ENCODE results near the gene RBP3.

RBP3 gene

DNA sequence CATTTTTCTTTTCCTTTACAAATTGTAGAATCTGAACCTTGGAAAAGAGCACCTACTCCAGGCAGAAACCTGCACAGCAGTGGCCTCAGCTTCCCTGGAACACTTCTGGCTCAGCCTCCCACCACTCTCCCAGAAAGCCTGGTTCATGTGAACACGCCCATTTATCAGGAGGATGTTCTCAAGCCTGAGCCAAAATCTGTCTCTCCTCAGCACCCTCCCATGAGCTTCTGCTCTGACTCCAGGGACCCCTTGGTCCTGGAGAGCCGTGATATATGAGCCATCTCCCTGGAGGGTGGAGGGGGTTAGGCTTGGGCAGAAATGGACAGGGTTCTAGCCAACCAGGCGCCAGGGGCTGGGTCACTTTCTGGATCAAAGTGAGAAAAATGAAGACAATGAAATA lies 15.8 kb upstream of the RBP3 start:
- ChIA-PET POLR2A (no interaction called here), CTCF (interaction anchor here (0.6 to 1.8 kb wide), 2 partner anchors 8 to 44 kb away, joined by 3 to 10 read pairs; no protein-coding TSS in a partner anchor)
- DNase-seq (ENCODE audit: extremely low spot score), result no peak
- TF ChIP-seq, protein P1, sequence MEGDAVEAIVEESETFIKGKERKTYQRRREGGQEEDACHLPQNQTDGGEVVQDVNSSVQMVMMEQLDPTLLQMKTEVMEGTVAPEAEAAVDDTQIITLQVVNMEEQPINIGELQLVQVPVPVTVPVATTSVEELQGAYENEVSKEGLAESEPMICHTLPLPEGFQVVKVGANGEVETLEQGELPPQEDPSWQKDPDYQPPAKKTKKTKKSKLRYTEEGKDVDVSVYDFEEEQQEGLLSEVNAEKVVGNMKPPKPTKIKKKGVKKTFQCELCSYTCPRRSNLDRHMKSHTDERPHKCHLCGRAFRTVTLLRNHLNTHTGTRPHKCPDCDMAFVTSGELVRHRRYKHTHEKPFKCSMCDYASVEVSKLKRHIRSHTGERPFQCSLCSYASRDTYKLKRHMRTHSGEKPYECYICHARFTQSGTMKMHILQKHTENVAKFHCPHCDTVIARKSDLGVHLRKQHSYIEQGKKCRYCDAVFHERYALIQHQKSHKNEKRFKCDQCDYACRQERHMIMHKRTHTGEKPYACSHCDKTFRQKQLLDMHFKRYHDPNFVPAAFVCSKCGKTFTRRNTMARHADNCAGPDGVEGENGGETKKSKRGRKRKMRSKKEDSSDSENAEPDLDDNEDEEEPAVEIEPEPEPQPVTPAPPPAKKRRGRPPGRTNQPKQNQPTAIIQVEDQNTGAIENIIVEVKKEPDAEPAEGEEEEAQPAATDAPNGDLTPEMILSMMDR (IDR thresholded peaks at IDR 0.05; ENCODE audit: control extremely low read depth, extremely low read depth, low read depth, missing control alignments), result no peak

DNA sequence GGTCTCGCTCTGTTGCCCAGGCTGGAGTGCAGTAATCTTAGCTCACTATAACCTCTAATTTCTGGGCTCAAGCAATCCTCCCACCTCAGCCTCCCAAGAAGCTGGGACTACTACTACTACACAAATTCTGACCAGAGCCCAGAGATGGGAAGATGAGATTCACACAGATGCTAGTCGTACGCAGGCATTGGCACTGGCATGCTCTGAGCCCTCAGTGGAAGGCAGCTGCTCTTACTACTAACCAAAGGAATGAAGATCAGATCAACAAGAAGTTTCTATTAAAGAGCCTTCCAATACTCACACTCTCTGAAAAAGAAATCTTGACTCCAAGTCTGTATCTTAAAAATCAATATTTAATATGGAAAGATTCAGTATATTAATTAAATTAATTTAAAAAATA lies 15.2 kb upstream of the RBP3 start:
- ChIA-PET POLR2A (no interaction called here), CTCF (interaction anchor here (0.6 kb wide), 1 partner anchor 45 kb away, joined by 3 read pairs; no protein-coding TSS in a partner anchor)
- no peak for DNase-seq (ENCODE audit: extremely low spot score)
- TF ChIP-seq, protein P1 (IDR thresholded peaks at IDR 0.05; ENCODE audit: control extremely low read depth, extremely low read depth, low read depth, missing control alignments), result no peak

DNA sequence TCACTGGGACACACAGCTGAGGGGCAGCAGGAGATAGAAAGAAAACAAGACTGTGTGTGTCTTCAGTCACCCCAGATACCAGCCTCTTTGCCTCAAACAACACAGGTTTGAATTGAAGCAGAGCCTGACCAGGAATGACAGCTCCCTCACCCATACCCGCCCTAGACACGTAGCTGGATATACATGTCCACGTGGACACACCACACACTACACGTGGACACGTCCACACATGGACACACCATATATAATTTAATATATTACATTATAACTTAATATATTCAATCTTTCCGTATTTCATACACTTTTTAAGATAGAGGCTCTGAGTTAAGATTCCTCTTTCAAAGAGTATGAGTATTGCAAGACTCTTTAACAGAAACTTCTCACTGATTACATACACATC lies 14.6 kb upstream of the RBP3 start:
- DNase-seq (ENCODE audit: extremely low spot score), result no peak
- ChIA-PET POLR2A (no interaction called here), CTCF (no interaction called here)
- TF ChIP-seq, protein P1 (IDR thresholded peaks at IDR 0.05; ENCODE audit: control extremely low read depth, extremely low read depth, low read depth, missing control alignments), result no peak

DNA sequence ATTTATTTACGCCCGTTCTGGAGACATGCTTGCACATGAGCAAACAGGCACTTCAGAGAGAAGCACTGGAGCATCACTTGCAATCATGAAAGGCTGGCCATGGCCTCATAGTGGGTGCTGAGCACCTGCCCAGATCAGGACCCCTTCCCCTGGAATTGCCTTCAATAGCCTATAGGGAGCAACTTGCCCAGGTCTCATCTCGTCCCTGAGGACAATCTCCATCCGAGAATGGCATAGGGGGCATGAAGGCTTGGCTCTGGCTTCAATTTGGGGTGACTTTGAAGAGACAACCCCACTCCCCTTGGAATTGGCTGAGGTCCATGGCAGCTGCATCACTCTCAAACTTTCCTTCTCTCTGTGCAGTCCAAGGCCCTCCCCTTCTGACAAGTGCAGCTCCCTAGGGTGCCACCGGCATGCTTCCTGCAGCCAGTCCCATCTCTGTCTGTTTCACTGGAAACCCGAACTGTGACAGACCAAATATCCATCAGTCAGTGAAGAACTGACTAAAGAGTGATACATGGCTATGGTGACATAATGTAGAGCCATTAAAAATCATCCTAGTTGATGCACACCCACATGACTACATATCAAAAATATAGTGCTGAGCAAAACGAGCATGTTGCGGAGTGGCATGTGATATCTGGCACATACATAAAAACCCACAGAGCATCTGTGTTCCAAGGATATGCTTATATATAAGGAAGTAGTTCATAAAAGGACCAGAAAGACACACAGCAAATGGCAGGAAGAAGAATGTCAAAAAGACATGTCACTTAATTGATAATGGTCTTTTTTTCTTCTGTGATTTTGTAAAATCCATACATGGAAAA lies 13.5 kb upstream of the RBP3 start:
- CTCF ChIA-PET, result no interaction called here
- POLR2A ChIA-PET, result no interaction called here
- TF ChIP-seq, protein P1 (IDR thresholded peaks at IDR 0.05; ENCODE audit: control extremely low read depth, extremely low read depth, low read depth, missing control alignments), result no peak
- DNase-seq (ENCODE audit: extremely low spot score), result no peak

DNA sequence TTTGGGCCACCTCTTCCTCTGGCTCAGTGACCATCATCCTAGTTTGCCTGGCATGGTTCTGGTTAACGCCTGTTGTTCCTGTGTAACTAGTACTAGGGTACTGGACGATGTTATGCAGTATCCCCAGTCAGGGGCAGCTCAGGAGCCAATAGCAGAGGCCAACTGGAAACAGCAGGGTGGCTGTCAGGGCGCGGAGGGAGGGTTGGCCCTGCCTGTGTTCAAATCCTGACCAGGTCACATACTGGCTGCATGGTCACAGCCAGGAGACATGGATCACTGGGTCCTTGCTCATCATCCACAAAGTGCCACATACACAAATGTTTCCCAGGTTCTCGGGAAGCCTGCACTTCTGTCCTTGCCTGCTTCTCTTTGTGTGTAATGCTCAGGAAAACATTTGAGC lies 12.3 kb upstream of the RBP3 start:
- POLR2A ChIA-PET, result no interaction called here
- CTCF ChIA-PET, result no interaction called here
- TF ChIP-seq, protein P1 (IDR thresholded peaks at IDR 0.05; ENCODE audit: control extremely low read depth, extremely low read depth, low read depth, missing control alignments), result no peak
- DNase-seq (ENCODE audit: extremely low spot score), result no peak

DNA sequence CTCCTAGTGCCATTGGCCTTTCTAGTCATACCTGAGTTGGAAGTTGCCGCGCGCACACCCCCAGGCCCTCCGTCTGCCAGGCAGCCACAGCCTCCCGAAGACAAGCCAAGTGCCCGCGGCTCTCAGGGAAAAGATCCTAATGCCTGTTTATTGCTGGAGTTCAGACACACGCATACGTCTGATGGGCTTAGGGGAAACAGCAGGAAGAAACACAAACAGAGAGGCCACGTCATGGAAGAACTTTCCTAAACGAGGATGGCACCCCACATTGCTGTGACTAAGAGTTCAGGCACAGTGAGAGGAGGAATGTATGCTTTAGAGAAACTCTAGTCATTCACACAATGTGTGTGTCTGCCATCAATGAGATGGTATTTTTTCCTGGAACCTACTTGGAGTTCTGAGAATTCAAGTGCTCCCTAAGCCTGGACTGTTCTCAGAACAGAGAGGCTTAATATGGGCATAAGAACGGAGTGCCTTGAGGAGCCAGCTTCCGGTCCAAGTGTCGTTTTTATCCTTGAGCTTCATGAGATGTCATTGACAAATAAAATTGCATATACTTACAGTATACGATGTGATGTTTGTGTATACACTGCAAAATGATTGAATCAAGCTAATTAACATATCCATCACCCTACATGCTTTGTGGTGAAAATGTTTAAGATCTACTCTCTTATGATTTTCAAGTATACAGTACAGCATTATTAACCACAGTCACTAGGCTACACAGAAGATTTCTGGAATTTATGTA lies 11.6 kb upstream of the RBP3 start:
- CTCF ChIA-PET, result no interaction called here
- DNase-seq (ENCODE audit: extremely low spot score), result no peak
- TF ChIP-seq, protein P1 (IDR thresholded peaks at IDR 0.05; ENCODE audit: control extremely low read depth, extremely low read depth, low read depth, missing control alignments), result no peak
- POLR2A ChIA-PET, result no interaction called here
